H9 (cell line): ENCODE measurements around the gene OVOL3. TPM values are rescaled to one million over a fixed set of nuclear protein-coding genes. Genes with fewer than 3 reads are reported as not detected.

Experiments used
- DNase-seq: peaks from one replicate; pipeline ENCODE4 v3.0.0-alpha.2; 2017
- H2AFZ ChIP-seq: one replicate; pipeline ENCODE4 v1.6.1; 2013; ENCODE audit warnings: mild to moderate bottlenecking, low read length, control low read depth, moderate library complexity
- H2AK5ac ChIP-seq: 2 replicates; pipeline ENCODE4 v1.6.1; 2013; ENCODE audit warnings: low read length, control low read depth, mixed read lengths; ENCODE audit not compliant: insufficient read length
- H2BK120ac ChIP-seq: one replicate; pipeline ENCODE4 v1.6.1; 2013; ENCODE audit warnings: low read depth, mild to moderate bottlenecking, low read length, control low read depth, inconsistent platforms; ENCODE audit not compliant: poor library complexity, severe bottlenecking
- H2BK12ac ChIP-seq: 2 replicates; pipeline ENCODE4 v1.6.1; 2013; ENCODE audit warnings: low read length, control low read depth, mixed read lengths, low read depth; ENCODE audit not compliant: insufficient read length
- H2BK15ac ChIP-seq: 2 replicates; pipeline ENCODE4 v1.6.1; 2013; ENCODE audit warnings: low read depth, low read length, control low read depth
- H2BK20ac ChIP-seq: one replicate; pipeline ENCODE4 v1.6.1; 2013; ENCODE audit warnings: low read depth, mild to moderate bottlenecking, low read length, control low read depth, inconsistent platforms; ENCODE audit not compliant: poor library complexity, severe bottlenecking
- H2BK5ac ChIP-seq: 2 replicates; pipeline ENCODE4 v1.6.1; 2013; ENCODE audit warnings: low read length, control low read depth, mixed read lengths; ENCODE audit not compliant: insufficient read length
- H3K14ac ChIP-seq: 2 replicates; pipeline ENCODE4 v1.6.1; 2013; ENCODE audit warnings: low read length, control low read depth; ENCODE audit not compliant: insufficient read depth
- H3K18ac ChIP-seq: 2 replicates; pipeline ENCODE4 v1.6.1; 2013; ENCODE audit warnings: low read depth, mild to moderate bottlenecking, mixed read lengths, low read length, control low read depth; ENCODE audit not compliant: insufficient read length
- H3K23ac ChIP-seq: 2 replicates; pipeline ENCODE4 v1.6.1; 2013; ENCODE audit warnings: low read length, control low read depth, mixed read lengths, low read depth; ENCODE audit not compliant: insufficient read length
- H3K23me2 ChIP-seq: 2 replicates; pipeline ENCODE4 v1.6.1; 2013; ENCODE audit warnings: low read depth, mild to moderate bottlenecking, mixed read lengths, low read length, control low read depth; ENCODE audit not compliant: insufficient read length, poor library complexity, severe bottlenecking
- H3K27ac ChIP-seq: 2 replicates; pipeline ENCODE4 v1.5.1; 2013; ENCODE audit warnings: low read length, control low read depth, mixed read lengths, low read depth; ENCODE audit not compliant: insufficient read length
- H3K27me3 ChIP-seq: 2 replicates; pipeline ENCODE4 v1.6.1; 2013; ENCODE audit warnings: low read length, control low read depth, inconsistent platforms; ENCODE audit not compliant: insufficient read depth
- H3K4ac ChIP-seq: 2 replicates; pipeline ENCODE4 v1.6.1; 2013; ENCODE audit warnings: low read depth, mild to moderate bottlenecking, control low read depth, inconsistent platforms, low read length, moderate library complexity
- H3K4me1 ChIP-seq: 2 replicates; pipeline ENCODE4 v1.6.1; 2013; ENCODE audit warnings: low read length, control low read depth, inconsistent platforms; ENCODE audit not compliant: insufficient read depth
- H3K4me2 ChIP-seq: 2 replicates; pipeline ENCODE4 v1.6.1; 2013; ENCODE audit warnings: low read length, control low read depth, mixed read lengths; ENCODE audit not compliant: insufficient read length, insufficient read depth
- H3K56ac ChIP-seq: 2 replicates; pipeline ENCODE4 v1.6.1; 2013; ENCODE audit warnings: low read depth, mild to moderate bottlenecking, mixed read lengths, low read length, control low read depth; ENCODE audit not compliant: insufficient read length
- H3K79me1 ChIP-seq: 2 replicates; pipeline ENCODE4 v1.6.1; 2013; ENCODE audit warnings: low read depth, mild to moderate bottlenecking, moderate library complexity, low read length, control low read depth, inconsistent platforms; ENCODE audit not compliant: insufficient read depth, poor library complexity, severe bottlenecking
- H3K79me2 ChIP-seq: 2 replicates; pipeline ENCODE4 v1.6.1; 2013; ENCODE audit warnings: low read length, control low read depth, inconsistent platforms; ENCODE audit not compliant: insufficient read depth
- H3K9ac ChIP-seq: 2 replicates; pipeline ENCODE4 v1.6.1; 2013; ENCODE audit warnings: low read length, control low read depth, mixed read lengths; ENCODE audit not compliant: insufficient read length; ENCODE audit errors: extremely low read depth
- H3K9me3 ChIP-seq: one replicate; pipeline ENCODE4 v1.6.1; 2013; ENCODE audit warnings: low read depth, low read length, inconsistent platforms; ENCODE audit not compliant: control insufficient read depth
- H3T11ph ChIP-seq: one replicate; pipeline ENCODE4 v1.6.1; 2013; ENCODE audit warnings: mild to moderate bottlenecking, low read length, control low read depth, inconsistent platforms
- H4K20me1 ChIP-seq: one replicate; pipeline ENCODE4 v1.6.1; 2013; ENCODE audit not compliant: control insufficient read depth, insufficient read length, insufficient read depth
- H4K5ac ChIP-seq: 2 replicates; pipeline ENCODE4 v1.6.1; 2013; ENCODE audit warnings: low read depth, mild to moderate bottlenecking, mixed read lengths, low read length, control low read depth; ENCODE audit not compliant: insufficient read length
- H4K8ac ChIP-seq: replicated peaks from 2 replicates; pipeline ENCODE4 v1.6.1; 2013; ENCODE audit warnings: low read length, control low read depth, mixed read lengths, low read depth; ENCODE audit not compliant: insufficient read length
- H4K91ac ChIP-seq: 2 replicates; pipeline ENCODE4 v1.6.1; 2013; ENCODE audit warnings: low read depth, mild to moderate bottlenecking, moderate library complexity, mixed read lengths, low read length, control low read depth; ENCODE audit not compliant: insufficient read length
- H3K27ac Mint-ChIP-seq, 3 experiments: 2 replicates in 2 of 3; 3 replicates in 1 of 3; pipeline ENCODE4 v1.8.0; 2020 to 2021; ENCODE audit warnings: mixed read lengths in 3 of 3, mild to moderate bottlenecking in 1 of 3, moderate library complexity in 1 of 3
- H3K27me3 Mint-ChIP-seq: 2 replicates; pipeline ENCODE4 v1.8.0; 2021; ENCODE audit warnings: low read depth, mild to moderate bottlenecking, moderate library complexity, mixed read lengths
- H3K36me3 Mint-ChIP-seq, 3 experiments: 2 replicates in 2 of 3; 3 replicates in 1 of 3; pipeline ENCODE4 v1.8.0; 2020 to 2021; ENCODE audit warnings: low read depth in 3 of 3, mixed read lengths in 3 of 3; ENCODE audit not compliant: insufficient read depth in 1 of 3
- H3K4me1 Mint-ChIP-seq, 2 experiments: 2 replicates each; pipeline ENCODE4 v1.8.0; 2020; ENCODE audit warnings: mixed read lengths in 2 of 2
- H3K4me3 Mint-ChIP-seq, 2 experiments: 2 replicates in 1 of 2; 3 replicates in 1 of 2; pipeline ENCODE4 v1.8.0; 2020 to 2021; ENCODE audit warnings: mild to moderate bottlenecking in 2 of 2, mixed read lengths in 2 of 2, moderate library complexity in 1 of 2
- H3K9me3 Mint-ChIP-seq, 2 experiments: 2 replicates in 1 of 2; 3 replicates in 1 of 2; pipeline ENCODE4 v1.8.0; 2020; ENCODE audit warnings: mild to moderate bottlenecking in 2 of 2, mixed read lengths in 2 of 2, moderate library complexity in 1 of 2
- CTCF ChIP-seq: fragments of 200-600 bp; sonication (generic); conservative IDR thresholded peaks from 3 replicates; pipeline ENCODE4 v1.8.0; 2021; ENCODE audit warnings: antibody characterized with exemption, mild to moderate bottlenecking
- WGBS: extraction: QIAGEN DNeasy Blood & Tissue Kit; methylation state at CpG from one replicate; pipeline ENCODE4 v1.1.7; 2013; ENCODE audit warnings: missing lambda C conversion rate, low lambda C conversion rate, mixed read lengths; ENCODE audit not compliant: insufficient read length; ENCODE audit errors: extremely low coverage; 5-methylcytosine and 5-hydroxymethylcytosine counted together
- total RNA-seq: library from RNA; stranded (reverse); gene quantifications from 2 replicates; pipeline ENCODE4 v1.2.1, GENCODE V29; 2021

Gene OVOL3
- total RNA-seq, 1 experiment from 2014 or later, result not detected

GRCh38 chr19:36152019-36152351, 41.0 kb downstream of the OVOL3 start:
- Histone ChIP-seq H3K14ac (no peak overlapping the region), H3K23ac (no peak overlapping the region), H2BK120ac (no peak overlapping the region), H3K79me2 (no peaks in the 10 kb centered on the region), H4K5ac (no peak overlapping the region), H3K9me3 (no peaks in the 10 kb centered on the region), H3K56ac (no peak overlapping the region), H3K4me1 (no peaks in the 10 kb centered on the region), H2BK20ac (no peak overlapping the region), H3K4me2 (no peak overlapping the region), H3K79me1 (no peaks in the 10 kb centered on the region), H4K20me1 (no peaks in the 10 kb centered on the region), H2BK15ac (no peak overlapping the region), H3K18ac (no peak overlapping the region), H2BK12ac (no peak overlapping the region), H3K9ac (no peak overlapping the region), H4K91ac (no peak overlapping the region), H4K8ac (no peak overlapping the region), H3K27me3 (no peaks in the 10 kb centered on the region), H3T11ph (no peak overlapping the region), H2BK5ac (no peak overlapping the region), H2AK5ac (no peak overlapping the region), H2AFZ (no peak overlapping the region), H3K27ac (no peak overlapping the region), H3K4ac (no peak overlapping the region), H3K23me2 (no peaks in the 10 kb centered on the region)
- H3K27ac Mint-ChIP-seq, result no peak overlapping the region
- TF ChIP-seq CTCF, result no peak
- no CpG with 5 or more reads among the region's 16 CpGs for WGBS
- no peaks in the 10 kb centered on the region for H3K27me3 Mint-ChIP-seq
- H3K9me3 Mint-ChIP-seq, result no peaks in the 10 kb centered on the region
- peaks cover 19% of the 10 kb centered on the region in 2 experiments for H3K4me1 Mint-ChIP-seq
- H3K36me3 Mint-ChIP-seq, result peaks cover 33 to 62% (median 55%) of the 10 kb centered on the region in 3 experiments; a peak in 6 of 7 replicates
- H3K4me3 Mint-ChIP-seq, result no peak overlapping the region
- no peak for DNase-seq
